SJSA1 (cell line): ENCODE results near the gene PRIMA1. TPM values are rescaled to one million over a fixed set of nuclear protein-coding genes. Genes with fewer than 3 reads are reported as not detected.

ENCODE experiments used
- DNase-seq, 2 experiments: peaks; one replicate each; pipeline ENCODE4 v3.0.0-alpha.2; 2015 to 2020; ENCODE audit warnings: low spot score in 2 of 2, low read depth in 1 of 2
- H3K27ac ChIP-seq: fragments of 250-450 bp; sonication (Bioruptor Pico); 2 replicates; pipeline ENCODE4 v1.5.1; 2020; ENCODE audit warnings: mild to moderate bottlenecking, moderate library complexity
- H3K27me3 ChIP-seq: fragments of 250-450 bp; sonication (Bioruptor Pico); replicated peaks from 2 replicates; pipeline ENCODE4 v1.5.1; 2020; ENCODE audit warnings: mild to moderate bottlenecking, moderate library complexity
- H3K36me3 ChIP-seq: fragments of 250-450 bp; sonication (Bioruptor Pico); 2 replicates; pipeline ENCODE4 v1.5.1; 2020; ENCODE audit warnings: mild to moderate bottlenecking
- H3K4me1 ChIP-seq: fragments of 250-450 bp; sonication (Bioruptor Pico); replicated peaks from 2 replicates; pipeline ENCODE4 v1.6.1; 2021; ENCODE audit warnings: mild to moderate bottlenecking
- H3K4me3 ChIP-seq: fragments of 250-450 bp; sonication (Bioruptor Pico); 2 replicates; pipeline ENCODE4 v1.5.1; 2020; ENCODE audit warnings: mild to moderate bottlenecking
- H3K9me3 ChIP-seq: fragments of 250-450 bp; sonication (Bioruptor Pico); replicated peaks from 2 replicates; pipeline ENCODE4 v1.5.1; 2020; ENCODE audit warnings: mild to moderate bottlenecking
- total RNA-seq: library from RNA; depleted of rRNA; stranded (reverse); fragments of >200 nt; shearing (Covaris generic); gene quantifications from 2 replicates; pipeline ENCODE4 v1.2.3, GENCODE V29; 2014

The PRIMA1 gene
- total RNA-seq, 1 experiment from 2014 or later = not detected

DNA sequence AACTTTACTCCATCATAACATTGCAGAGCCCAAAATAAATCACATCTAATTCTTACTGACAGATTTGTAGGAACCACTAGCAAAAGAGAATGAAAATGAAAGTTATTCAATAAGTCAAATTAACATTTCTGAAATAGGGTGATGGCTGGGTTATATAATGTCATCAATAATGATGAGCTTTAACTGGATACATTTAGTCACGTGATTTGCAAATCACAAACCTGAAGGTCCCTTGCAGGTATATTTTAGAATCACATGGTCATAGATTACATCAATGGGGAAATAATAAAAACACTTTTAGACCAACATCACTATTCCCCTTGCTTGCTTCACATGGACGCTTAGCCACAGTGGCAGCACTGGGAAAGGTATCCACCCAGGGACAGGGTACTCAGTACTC, 86.7 kb downstream of the PRIMA1 start:
- no peaks in the 10 kb centered on the region for H3K36me3 ChIP-seq
- DNase-seq = no peak
- H3K4me1 ChIP-seq = no peaks in the 10 kb centered on the region
- H3K4me3 ChIP-seq = no peak overlapping the region
- H3K27ac ChIP-seq = no peak overlapping the region
- peaks cover 7% of the 10 kb centered on the region; the same call in 1 of the 2 replicates for H3K27me3 ChIP-seq
- no peaks in the 10 kb centered on the region for H3K9me3 ChIP-seq

DNA sequence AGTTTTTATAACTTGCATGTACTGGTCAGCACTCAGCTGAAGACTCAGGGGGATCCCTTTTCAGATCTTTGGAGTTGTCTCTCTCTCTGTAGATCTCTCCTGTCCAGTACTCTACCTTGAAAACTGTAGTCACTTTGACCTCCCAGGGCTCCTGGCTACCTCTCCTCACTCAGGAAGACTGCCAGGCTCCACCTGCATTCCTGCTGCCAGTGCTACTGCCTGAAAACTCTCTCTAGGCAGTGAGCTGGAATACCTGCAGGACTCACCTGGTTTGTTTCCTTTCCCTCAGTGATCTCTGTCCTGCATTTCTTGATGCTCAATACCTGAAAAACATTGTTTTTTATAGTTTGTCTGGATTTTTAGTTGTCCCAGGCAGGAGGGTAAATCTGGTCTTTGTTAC, 87.4 kb downstream of the PRIMA1 start:
- no peaks in the 10 kb centered on the region for H3K36me3 ChIP-seq
- no peaks in the 10 kb centered on the region for H3K9me3 ChIP-seq
- H3K4me1 ChIP-seq = no peaks in the 10 kb centered on the region
- peaks cover under 1% of the 10 kb centered on the region; the same call in 1 of the 2 replicates for H3K27me3 ChIP-seq
- H3K27ac ChIP-seq = no peak overlapping the region
- no peak for DNase-seq
- no peak overlapping the region for H3K4me3 ChIP-seq

DNA sequence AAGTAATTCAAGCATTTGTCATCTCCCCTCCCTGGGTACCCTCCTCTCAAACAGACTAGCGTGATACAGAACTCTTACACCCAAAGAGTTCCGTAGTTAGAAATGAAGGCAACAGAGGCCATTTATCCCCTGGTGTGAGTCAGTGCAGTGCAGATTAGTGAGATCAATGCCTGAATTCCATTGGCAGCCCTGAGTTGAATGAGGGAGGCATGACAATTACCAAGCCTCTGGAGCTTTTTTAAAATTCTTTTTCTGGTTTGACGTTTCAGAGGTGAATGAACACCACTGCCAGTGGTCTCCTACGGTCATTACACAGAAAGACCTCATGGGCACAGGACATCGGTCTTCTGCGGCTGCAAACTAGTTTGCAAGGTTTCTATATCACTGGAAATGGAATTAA, 94.4 kb downstream of the PRIMA1 start:
- H3K4me1 ChIP-seq = no peaks in the 10 kb centered on the region
- H3K4me3 ChIP-seq = no peak overlapping the region
- DNase-seq = no peak
- no peaks in the 10 kb centered on the region; the same call in 1 of the 2 replicates for H3K27me3 ChIP-seq
- no peaks in the 10 kb centered on the region for H3K9me3 ChIP-seq
- no peak overlapping the region for H3K27ac ChIP-seq
- H3K36me3 ChIP-seq = no peaks in the 10 kb centered on the region

DNA sequence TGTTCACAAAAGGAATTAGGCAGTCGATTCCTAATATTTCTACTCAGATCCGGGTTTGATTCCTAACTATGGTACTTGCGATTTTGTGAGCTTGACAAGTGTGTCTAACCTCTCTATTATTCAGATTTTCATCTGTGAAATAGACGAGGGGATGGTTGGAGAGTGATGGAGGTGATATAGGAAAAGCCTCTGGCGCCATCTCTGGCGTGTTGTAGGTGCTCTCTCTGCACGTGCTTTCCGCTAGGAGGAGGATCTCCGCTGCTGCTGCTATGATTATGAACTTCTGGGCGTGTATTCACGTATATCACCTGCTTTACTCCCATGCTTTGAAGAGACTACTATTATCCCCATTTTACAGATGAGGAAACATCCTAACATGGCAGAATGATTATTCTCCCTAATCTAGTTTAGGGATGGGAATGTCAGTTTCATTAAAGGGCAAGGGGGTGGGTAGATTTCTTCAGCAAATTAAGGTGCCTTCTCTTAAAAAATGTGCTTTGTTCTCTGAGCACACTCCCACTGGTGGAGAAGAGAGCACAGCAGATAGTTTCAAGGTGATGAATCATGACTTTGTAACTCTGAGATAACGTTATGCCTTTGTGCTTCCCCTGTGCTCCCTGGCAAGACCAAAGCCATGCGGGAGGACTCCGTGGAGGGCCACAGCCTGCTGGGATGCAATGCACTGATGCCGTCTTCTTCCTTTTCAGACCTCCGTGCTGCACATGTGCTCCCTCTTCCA, 97.1 kb downstream of the PRIMA1 start:
- no peaks in the 10 kb centered on the region for H3K9me3 ChIP-seq
- no peaks in the 10 kb centered on the region for H3K4me1 ChIP-seq
- no peak for DNase-seq
- no peaks in the 10 kb centered on the region; the same call in 1 of the 2 replicates for H3K27me3 ChIP-seq
- H3K4me3 ChIP-seq = no peak overlapping the region
- no peaks in the 10 kb centered on the region for H3K36me3 ChIP-seq
- no peak overlapping the region for H3K27ac ChIP-seq

DNA sequence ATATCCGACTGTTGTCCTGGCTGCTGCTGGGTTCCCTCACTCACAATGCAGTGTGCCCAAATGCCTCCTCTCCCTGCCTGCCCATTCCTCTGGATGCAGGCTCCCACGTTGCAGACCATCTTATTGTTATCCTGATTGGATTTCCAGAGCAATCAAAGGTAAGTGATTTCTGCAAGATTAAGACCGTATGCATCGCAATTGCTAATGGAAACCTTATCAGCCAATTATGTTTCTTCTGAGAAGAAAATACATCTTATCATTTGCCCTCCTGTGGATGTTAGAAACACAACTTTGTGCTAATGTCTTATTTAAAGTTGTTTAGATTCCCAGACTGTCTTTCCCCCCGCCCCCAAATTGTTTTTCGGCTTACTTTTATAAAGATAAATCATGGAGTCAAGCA, 98.1 kb downstream of the PRIMA1 start:
- H3K27me3 ChIP-seq = no peaks in the 10 kb centered on the region; the same call in 1 of the 2 replicates
- no peak for DNase-seq
- no peak overlapping the region for H3K4me3 ChIP-seq

DNA sequence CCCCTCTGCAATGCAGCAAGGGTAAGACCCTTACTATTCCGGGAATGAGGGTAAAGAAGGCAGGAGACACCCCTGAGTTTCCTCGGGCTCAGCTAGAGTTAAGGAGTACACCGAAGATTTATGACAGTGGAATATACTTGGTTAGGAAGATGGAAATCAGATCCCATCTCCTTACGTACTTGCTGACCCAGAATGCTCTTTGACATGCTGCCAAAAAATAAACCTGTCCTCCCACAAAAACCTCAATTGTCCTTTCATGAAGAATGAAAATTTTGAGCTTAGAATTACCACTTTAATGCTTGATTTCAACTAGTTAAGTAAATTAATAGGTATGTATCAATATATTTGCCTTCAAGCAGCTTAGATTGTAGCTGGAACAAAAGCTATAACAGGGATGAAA, 99.5 kb downstream of the PRIMA1 start:
- Histone ChIP-seq H3K4me1 (no peaks in the 10 kb centered on the region), H3K4me3 (no peak overlapping the region), H3K27me3 (no peaks in the 10 kb centered on the region; the same call in 1 of the 2 replicates), H3K9me3 (no peaks in the 10 kb centered on the region), H3K36me3 (no peaks in the 10 kb centered on the region), H3K27ac (no peak overlapping the region)
- no peak for DNase-seq

More for the DNA sequence above, 98.1 kb downstream of the PRIMA1 start:
- Histone ChIP-seq H3K9me3 (no peaks in the 10 kb centered on the region), H3K27ac (no peak overlapping the region), H3K36me3 (no peaks in the 10 kb centered on the region), H3K4me1 (no peaks in the 10 kb centered on the region)

DNA sequence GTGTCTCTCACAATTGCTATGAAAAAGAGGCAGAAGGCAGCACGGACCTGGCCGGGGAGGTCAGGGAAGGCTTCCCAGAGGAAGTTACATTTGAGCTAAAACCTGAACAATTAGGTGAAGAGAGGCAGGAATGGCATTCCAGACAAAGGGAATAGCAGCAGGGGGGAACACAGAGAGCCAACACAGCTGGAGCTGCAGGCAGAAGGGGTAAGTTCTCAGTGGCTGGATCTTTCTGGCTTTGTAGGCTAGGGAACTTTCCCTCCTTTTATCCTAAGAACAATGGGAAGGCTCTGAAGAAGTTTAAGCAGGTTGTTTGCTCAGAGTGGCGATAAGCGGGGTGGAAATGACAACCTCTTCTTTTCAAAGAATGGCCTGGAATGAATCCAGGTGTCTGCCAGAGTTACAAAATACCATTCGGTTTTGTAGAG, 100.0 kb downstream of the PRIMA1 start:
- Histone ChIP-seq H3K9me3 (no peaks in the 10 kb centered on the region), H3K4me1 (no peaks in the 10 kb centered on the region), H3K27ac (no peak overlapping the region), H3K36me3 (no peaks in the 10 kb centered on the region), H3K27me3 (no peaks in the 10 kb centered on the region; the same call in 1 of the 2 replicates), H3K4me3 (no peak overlapping the region)
- DNase-seq = no peak

DNA sequence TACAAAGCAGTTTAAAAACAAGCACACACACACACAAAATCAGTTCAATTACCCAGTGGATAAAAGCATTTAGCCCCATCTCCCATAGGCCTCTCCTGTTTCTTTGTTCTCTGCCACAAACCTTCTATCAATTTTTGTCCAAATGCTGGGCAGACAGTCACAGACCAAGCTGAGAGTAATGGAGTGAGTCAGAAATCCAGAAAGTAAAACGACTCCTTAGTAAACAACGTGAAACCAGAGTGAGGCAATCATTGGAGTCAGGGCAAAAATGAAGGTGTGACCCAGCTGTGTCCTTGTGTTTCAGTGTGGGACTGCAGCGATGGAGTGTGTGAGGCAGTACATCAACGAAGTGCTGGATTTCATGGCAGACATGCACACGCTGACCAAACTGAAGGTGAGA, 102.0 kb downstream of the PRIMA1 start:
- Histone ChIP-seq H3K4me1 (no peaks in the 10 kb centered on the region), H3K27me3 (no peaks in the 10 kb centered on the region; the same call in 1 of the 2 replicates), H3K27ac (no peak overlapping the region), H3K36me3 (no peaks in the 10 kb centered on the region), H3K4me3 (no peak overlapping the region), H3K9me3 (no peaks in the 10 kb centered on the region)
- DNase-seq = no peak

DNA sequence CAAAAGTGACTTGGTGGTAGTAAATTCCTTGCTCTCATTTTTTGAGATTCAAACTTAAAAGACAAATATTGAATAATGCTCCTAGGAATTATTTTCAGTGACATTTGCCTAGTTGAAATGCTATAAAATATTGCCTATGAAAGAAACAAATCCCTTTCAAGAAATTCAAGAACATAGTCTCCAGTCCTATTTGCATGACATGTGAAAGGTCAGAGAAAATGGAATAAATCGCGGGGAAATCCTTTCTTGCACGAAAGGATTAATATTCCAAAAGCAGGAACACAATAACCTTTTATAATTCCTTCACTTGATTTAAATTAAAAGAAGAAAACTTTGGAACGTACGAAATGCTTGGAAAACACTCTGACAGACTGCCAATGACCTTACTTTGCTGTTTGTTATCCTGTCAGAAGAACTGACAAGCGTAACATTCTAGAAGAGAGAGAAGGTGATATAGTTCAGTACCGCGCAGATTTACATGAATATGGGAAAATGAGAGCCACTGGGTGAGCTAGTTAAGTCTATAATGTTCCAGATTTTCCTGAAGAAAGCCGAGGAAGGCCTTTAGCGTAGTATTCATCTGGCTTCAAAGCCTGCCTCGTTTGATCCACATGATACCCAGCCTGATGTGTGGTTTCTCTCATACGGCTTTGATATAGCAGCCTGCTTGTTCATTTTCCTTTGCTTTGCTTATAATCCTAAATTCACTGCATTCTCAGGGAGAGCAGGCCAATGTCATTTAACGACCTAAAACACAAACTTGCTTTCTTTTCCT, 103.0 kb downstream of the PRIMA1 start:
- Histone ChIP-seq H3K36me3 (no peaks in the 10 kb centered on the region), H3K4me3 (no peak overlapping the region), H3K27me3 (no peaks in the 10 kb centered on the region; the same call in 1 of the 2 replicates), H3K4me1 (no peaks in the 10 kb centered on the region), H3K27ac (no peak overlapping the region), H3K9me3 (no peaks in the 10 kb centered on the region)
- DNase-seq = no peak

DNA sequence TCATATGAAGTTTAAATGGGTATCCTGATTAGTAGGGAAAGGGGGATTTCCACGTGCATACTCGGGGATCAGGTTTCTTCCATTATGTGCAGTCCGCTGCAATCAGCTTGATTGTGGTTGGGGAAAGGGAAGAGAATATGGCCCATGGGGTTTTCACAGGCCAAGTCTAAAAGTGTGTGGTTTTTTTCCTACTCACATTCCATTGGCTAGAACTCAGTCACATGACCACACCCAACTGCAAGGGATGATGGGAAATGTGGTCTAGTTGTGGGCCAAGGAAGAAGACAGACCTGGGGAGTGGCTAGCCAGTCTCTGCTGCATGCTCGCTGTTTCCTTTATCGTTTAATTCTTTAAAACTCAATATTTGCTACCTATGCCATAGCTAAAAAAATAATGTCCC, 105.1 kb downstream of the PRIMA1 start:
- H3K27me3 ChIP-seq = no peaks in the 10 kb centered on the region
- no peaks in the 10 kb centered on the region for H3K36me3 ChIP-seq
- no peak for DNase-seq
- no peak overlapping the region for H3K4me3 ChIP-seq
- no peaks in the 10 kb centered on the region for H3K4me1 ChIP-seq
- H3K9me3 ChIP-seq = no peaks in the 10 kb centered on the region
- no peak overlapping the region for H3K27ac ChIP-seq

DNA sequence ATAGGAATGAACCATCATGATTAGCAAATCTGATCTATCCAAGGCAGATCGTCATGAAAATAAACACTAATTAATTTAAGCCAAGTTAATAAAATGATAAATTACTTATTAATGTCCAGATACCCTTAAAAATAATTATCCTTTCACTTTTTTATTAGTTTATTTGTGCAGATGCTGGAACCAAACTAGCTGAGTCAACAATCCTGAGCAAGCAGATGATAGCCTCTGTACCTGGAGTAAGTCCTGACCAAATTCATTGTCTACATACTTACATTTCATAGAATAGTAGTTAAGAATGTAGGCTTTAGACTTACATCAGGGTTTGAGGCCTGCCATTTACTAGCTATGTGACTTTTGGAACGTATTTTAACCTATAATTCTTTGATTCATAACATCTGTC, 105.8 kb downstream of the PRIMA1 start:
- H3K27ac ChIP-seq = no peak overlapping the region
- H3K9me3 ChIP-seq = no peaks in the 10 kb centered on the region
- H3K36me3 ChIP-seq = no peaks in the 10 kb centered on the region
- no peak overlapping the region for H3K4me3 ChIP-seq
- H3K4me1 ChIP-seq = no peaks in the 10 kb centered on the region
- H3K27me3 ChIP-seq = no peaks in the 10 kb centered on the region
- DNase-seq = no peak

DNA sequence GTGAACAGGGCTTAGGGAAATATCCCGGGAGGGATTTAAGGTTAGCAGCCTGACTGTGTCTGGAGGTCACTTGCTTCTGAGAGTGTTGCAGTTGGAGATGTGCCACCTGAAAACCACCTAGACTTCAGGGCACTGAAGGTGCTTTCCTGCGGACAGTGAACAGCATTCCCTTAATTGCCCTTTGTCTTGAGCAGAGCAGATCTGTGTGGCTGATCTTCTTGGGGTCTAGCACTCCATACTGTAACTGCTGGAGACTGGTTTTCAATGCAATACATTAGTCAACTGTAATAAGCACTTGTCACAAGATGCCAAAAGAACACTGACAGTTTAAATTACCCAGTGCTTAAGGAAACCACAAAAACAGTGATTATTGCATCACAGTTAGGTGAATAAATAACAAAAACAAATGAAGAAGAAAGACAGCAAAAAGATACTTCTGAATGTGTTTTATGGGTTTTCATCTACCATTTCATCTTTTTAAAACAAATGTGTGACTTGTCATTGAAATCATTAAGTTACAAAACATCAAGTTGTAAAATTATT, 111.8 kb downstream of the PRIMA1 start:
- H3K27ac ChIP-seq = no peak overlapping the region
- no peaks in the 10 kb centered on the region for H3K27me3 ChIP-seq
- no peaks in the 10 kb centered on the region for H3K36me3 ChIP-seq
- no peaks in the 10 kb centered on the region for H3K4me1 ChIP-seq
- no peak overlapping the region for H3K4me3 ChIP-seq
- no peaks in the 10 kb centered on the region for H3K9me3 ChIP-seq
- no peak for DNase-seq

DNA sequence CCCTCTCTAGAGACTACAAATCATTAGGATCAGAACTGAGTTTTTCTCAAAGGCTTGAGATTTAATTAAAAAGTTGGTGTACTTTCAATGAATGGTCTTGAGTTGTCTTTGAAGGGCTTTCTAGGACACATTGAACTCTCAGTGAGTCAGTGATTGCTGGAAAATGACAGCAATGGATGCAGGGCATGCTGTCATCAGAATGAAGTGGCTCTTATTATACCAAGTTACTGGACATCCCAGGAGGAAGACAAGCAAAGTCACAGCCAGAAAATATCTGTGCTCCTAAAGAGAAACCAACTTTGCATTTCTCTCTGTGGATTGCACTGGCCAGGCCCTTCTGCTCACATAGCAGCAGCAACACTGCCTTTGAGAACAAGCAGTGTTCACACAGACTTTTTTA, 112.6 kb downstream of the PRIMA1 start:
- Histone ChIP-seq H3K4me3 (no peak overlapping the region), H3K4me1 (no peaks in the 10 kb centered on the region), H3K36me3 (no peaks in the 10 kb centered on the region), H3K27me3 (no peaks in the 10 kb centered on the region), H3K9me3 (no peaks in the 10 kb centered on the region), H3K27ac (no peak overlapping the region)
- DNase-seq = no peak

DNA sequence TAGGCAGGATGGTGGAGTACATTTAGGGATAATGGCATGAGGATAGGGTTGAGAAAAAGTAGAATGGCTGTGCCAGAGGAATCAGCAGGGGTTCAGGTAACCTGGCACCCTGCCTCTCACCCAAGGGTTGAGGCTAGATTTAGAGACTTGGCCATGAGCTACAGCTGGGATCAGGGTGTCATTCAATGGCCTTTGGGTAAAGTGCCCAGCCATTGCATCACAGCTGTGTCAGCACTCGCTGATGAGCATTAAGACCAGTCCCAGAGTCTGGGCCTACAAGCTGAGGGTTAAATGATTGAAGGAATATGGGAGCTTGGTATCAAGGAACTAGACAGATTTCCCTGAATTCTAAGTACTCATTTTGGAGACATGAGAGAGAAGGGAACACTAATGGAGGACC, 113.9 kb downstream of the PRIMA1 start:
- no peaks in the 10 kb centered on the region for H3K4me1 ChIP-seq
- H3K9me3 ChIP-seq = no peaks in the 10 kb centered on the region
- no peaks in the 10 kb centered on the region for H3K27me3 ChIP-seq
- H3K27ac ChIP-seq = no peak overlapping the region
- H3K4me3 ChIP-seq = no peak overlapping the region
- H3K36me3 ChIP-seq = no peaks in the 10 kb centered on the region
- DNase-seq = no peak
